ENCODE results near the gene NTHL1. TPM values are rescaled to one million over a fixed set of nuclear protein-coding genes. Genes with fewer than 3 reads are reported as not detected.

Gene NTHL1
- total and polyA plus RNA-seq, 9 of the 15 experiments (the other 6 are each of a cell fraction or from before 2014, with no cell fraction given): 1.1 to 58.8 (median 17.6) TPM

- TF ChIP-seq ZNF57 (CRISPR knock-in tag; IDR thresholded peaks at IDR 0.05) (no peak), RUNX1 (IDR thresholded peaks at IDR 0.05; ENCODE audit: low read depth) (no peak), MBD2 (IDR thresholded peaks at IDR 0.05; ENCODE audit: borderline replicate concordance, low read depth) (no peak; the same call in 1 of the 2 replicates), MAZ (CRISPR knock-in tag; conservative IDR thresholded peaks at IDR 0.05 in 1 of 2, IDR thresholded peaks at IDR 0.05 in 1 of 2) (peak in 1 of 2 experiments; percentile 76; a peak in 3 of 4 replicates), FOXK1 (CRISPR knock-in tag; IDR thresholded peaks at IDR 0.05; ENCODE audit: borderline replicate concordance) (peak; percentile 94; the same call in 1 of the 2 replicates), GTF2B (IDR thresholded peaks at IDR 0.05; ENCODE audit: extremely low read depth, insufficient read length) (no peak), MYNN (IDR thresholded peaks at IDR 0.05) (no peak), MYNN (CRISPR knock-in tag; IDR thresholded peaks at IDR 0.05) (no peak), ATF1 (CRISPR knock-in tag; IDR thresholded peaks at IDR 0.05) (no peak), ATF1 (tag; IDR thresholded peaks at IDR 0.05) (peak; percentile 94), ZHX1 (conservative IDR thresholded peaks at IDR 0.05; ENCODE audit: low read length) (no peak), NEUROD1 (IDR thresholded peaks at IDR 0.05; ENCODE audit: borderline replicate concordance, low read depth, low read length, partially characterized antibody) (peak; percentile 39), FOSL1 (tag; conservative IDR thresholded peaks at IDR 0.05) (no peak; the same call in 1 of the 2 replicates), HNRNPK (IDR thresholded peaks at IDR 0.05; ENCODE audit: low read depth, low read length, poor library complexity, severe bottlenecking) (no peak), ZNF764 (CRISPR knock-in tag; IDR thresholded peaks at IDR 0.05; ENCODE audit: low read depth) (no peak), ZNF592 (IDR thresholded peaks at IDR 0.05) (peak; percentile 92), GTF2E2 (tag; IDR thresholded peaks at IDR 0.05) (peak; percentile 60; the same call in 1 of the 2 replicates), ZC3H4 (CRISPR knock-in tag; IDR thresholded peaks at IDR 0.05; ENCODE audit: borderline replicate concordance) (no peak), KLF13 (tag; IDR thresholded peaks at IDR 0.05; ENCODE audit: borderline replicate concordance, low read depth) (peak; percentile 38; the same call in 1 of the 2 replicates)
Observed at GRCh38 chr16:2009791-2010510, 37.7 kb downstream of the NTHL1 start, which contains the start of gene ZNF598 (continued).

All from K562 (cell line).